HCT116 (cell line): ENCODE results near the gene TIMM29. TPM values are rescaled to one million over a fixed set of nuclear protein-coding genes. Genes with fewer than 3 reads are reported as not detected.

Experiments used
- ATAC-seq: fragments of 200-7000 bp; cut with Tn5 transposase; 2 replicates; pipeline ENCODE4 v1.9.1; 2020; ENCODE audit warnings: mild to moderate bottlenecking, moderate library complexity
- BruUV-seq: library from RNA; stranded (reverse); fragments of 400-500 nt; replicated peaks from 2 replicates; lab custom pipeline; 2021; lab: Mats Ljungman, UMichigan
- CTCF ChIA-PET: fragments of 300-600 bp; sonication (Branson Sonifier 250); formaldehyde crosslinking; loops from one replicate; lab custom pipeline; 2021; ENCODE audit warnings: antibody characterized with exemption; lab: Charles Lee
- POLR2A ChIA-PET: fragments of 300-600, 350-600 bp; sonication (Branson Sonifier 250); formaldehyde crosslinking; loops from one replicate; lab custom pipeline; 2021; ENCODE audit warnings: antibody characterized with exemption; lab: Charles Lee
- RAD21 ChIA-PET, 2 experiments: fragments of 300-600 bp; sonication (Branson Sonifier 250); formaldehyde crosslinking; loops; one replicate each; lab custom pipeline; 2023; ENCODE audit warnings: low total read pairs in 2 of 2; ENCODE audit not compliant: uncharacterized antibody in 2 of 2, unreplicated experiment in 2 of 2, low non-redundant PET in 1 of 2; lab: Charles Lee
- DNase-seq: peaks from one replicate; pipeline ENCODE4 v3.0.0-alpha.2; 2010; ENCODE audit warnings: low read depth, low spot score
- H2AFZ ChIP-seq: fragments of 200-600 bp; shearing (Covaris generic), sonication (generic); 2 replicates; pipeline ENCODE4 v1.6.1; 2017; ENCODE audit warnings: low read depth, mixed run types, mixed read lengths, antibody characterized with exemption, low read length; ENCODE audit not compliant: poor library complexity, severe bottlenecking
- H3K27ac ChIP-seq: 2 replicates; pipeline ENCODE4 v1.5.1; 2012; ENCODE audit warnings: low read depth, low read length
- H3K27me3 ChIP-seq: fragments of 200-600 bp; sonication (generic); 2 replicates; pipeline ENCODE4 v1.6.1; 2016; ENCODE audit warnings: mixed run types, low read length, mixed read lengths; ENCODE audit not compliant: insufficient read depth
- H3K36me3 ChIP-seq, 2 experiments: fragments of 200-500 bp in 1 of 2; fragments of 200-600 bp in 1 of 2; sonication (Bioruptor generic) in 1 of 2; sonication (generic) in 1 of 2; 2 replicates each; pipeline versions ENCODE4 v1.5.1 to v1.6.1; 2014 to 2016; ENCODE audit warnings: low read length in 2 of 2, inconsistent platforms in 1 of 2, mixed read lengths in 1 of 2, mixed run types in 1 of 2; ENCODE audit not compliant: insufficient read depth in 2 of 2, control insufficient read depth in 1 of 2
- H3K4me1 ChIP-seq, 2 experiments: fragments of 200-600 bp in 1 of 2; sonication (generic) in 1 of 2; 2 replicates each; pipeline versions ENCODE4 v1.5.1 to v1.6.1; 2012 to 2017; ENCODE audit warnings: low read length in 2 of 2, inconsistent platforms in 1 of 2, mild to moderate bottlenecking in 1 of 2, mixed read lengths in 1 of 2, mixed run types in 1 of 2, moderate library complexity in 1 of 2; ENCODE audit not compliant: insufficient read depth in 2 of 2, control insufficient read depth in 1 of 2
- H3K4me2 ChIP-seq: fragments of 200-600 bp; sonication (generic); 2 replicates; pipeline ENCODE4 v1.6.1; 2017; ENCODE audit warnings: mixed run types, low read length, mixed read lengths
- H3K4me3 ChIP-seq, 2 experiments: fragments of 200-600 bp in 1 of 2; sonication (generic) in 1 of 2; replicated peaks in 1 of 2; 2 replicates each; pipeline ENCODE4 v1.5.1; 2011 to 2016; ENCODE audit warnings: low read length in 2 of 2, control low read depth in 1 of 2, low read depth in 1 of 2, mild to moderate bottlenecking in 1 of 2, mixed read lengths in 1 of 2, mixed run types in 1 of 2
- H3K79me2 ChIP-seq: fragments of 200-600 bp; sonication (generic); 2 replicates; pipeline ENCODE4 v1.6.1; 2017; ENCODE audit warnings: mild to moderate bottlenecking, mixed run types, low read length, moderate library complexity, mixed read lengths; ENCODE audit not compliant: insufficient read depth
- H3K9ac ChIP-seq: fragments of 200-600 bp; sonication (generic); 2 replicates; pipeline ENCODE4 v1.6.1; 2016; ENCODE audit warnings: low read length, mixed read lengths
- H3K9me2 ChIP-seq: fragments of 200-600 bp; sonication (generic), shearing (Covaris generic); 2 replicates; pipeline ENCODE4 v1.6.1; 2017; ENCODE audit warnings: mixed run types, mild to moderate bottlenecking, moderate library complexity; ENCODE audit not compliant: insufficient read depth
- H3K9me3 ChIP-seq, 2 experiments: fragments of 200-500 bp in 1 of 2; fragments of 200-600 bp in 1 of 2; sonication (Bioruptor generic) in 1 of 2; sonication (generic) in 1 of 2; 2 replicates each; pipeline ENCODE4 v1.6.1; 2014 to 2017; ENCODE audit warnings: low read length in 2 of 2, mixed read lengths in 2 of 2, inconsistent platforms in 1 of 2, low read depth in 1 of 2, mild to moderate bottlenecking in 1 of 2, mixed run types in 1 of 2, moderate library complexity in 1 of 2; ENCODE audit not compliant: control insufficient read depth in 1 of 2, insufficient read depth in 1 of 2
- H4K20me1 ChIP-seq: fragments of 200-600 bp; sonication (generic), shearing (Covaris generic); 2 replicates; pipeline ENCODE4 v1.6.1; 2017; ENCODE audit warnings: mixed run types, mild to moderate bottlenecking, moderate library complexity; ENCODE audit not compliant: insufficient read depth
- ATF3 ChIP-seq: IDR thresholded peaks from 2 replicates; pipeline ENCODE4 v1.6.1; 2012
- CEBPB ChIP-seq: IDR thresholded peaks from 2 replicates; pipeline ENCODE4 v1.6.1; 2012; ENCODE audit warnings: low read depth
- CTCF ChIP-seq, 3 experiments: fragments of 200-600 bp in 1 of 3; sonication (generic) in 1 of 3; IDR thresholded peaks in 2 of 3; conservative IDR thresholded peaks in 1 of 3; 2 replicates each; pipeline ENCODE4 v1.5.1; 2012 to 2017; ENCODE audit warnings: low read depth in 2 of 3, low read length in 2 of 3, antibody characterized with exemption in 1 of 3, borderline replicate concordance in 1 of 3, control low read depth in 1 of 3, mild to moderate bottlenecking in 1 of 3, mixed read lengths in 1 of 3, mixed run types in 1 of 3, moderate library complexity in 1 of 3; ENCODE audit not compliant: insufficient read depth in 1 of 3
- EGR1 ChIP-seq: IDR thresholded peaks from 2 replicates; pipeline ENCODE4 v1.6.1; 2012; ENCODE audit warnings: low read depth
- ELF1 ChIP-seq: IDR thresholded peaks from 2 replicates; pipeline ENCODE4 v1.6.1; 2012; ENCODE audit warnings: low read depth, borderline replicate concordance
- EZH2 ChIP-seq: fragments of 200-600 bp; sonication (generic); IDR thresholded peaks from 2 replicates; pipeline ENCODE4 v1.6.1; 2017; ENCODE audit warnings: antibody characterized with exemption, mixed run types
- EZH2phosphoT487 ChIP-seq: fragments of 200-600 bp; IDR thresholded peaks from 2 replicates; pipeline ENCODE4 v1.6.1; 2018; ENCODE audit warnings: antibody characterized with exemption, borderline replicate concordance
- FOSL1 ChIP-seq: IDR thresholded peaks from 2 replicates; pipeline ENCODE4 v1.6.1; 2012; ENCODE audit warnings: low read depth
- JUND ChIP-seq: IDR thresholded peaks from 2 replicates; pipeline ENCODE4 v1.6.1; 2012
- MAX ChIP-seq: IDR thresholded peaks from 2 replicates; pipeline ENCODE4 v1.6.1; 2012
- POLR2AphosphoS5 ChIP-seq: IDR thresholded peaks from 2 replicates; pipeline ENCODE4 v1.6.1; 2011; ENCODE audit warnings: mild to moderate bottlenecking, low read depth, low read length, moderate library complexity
- SIN3A ChIP-seq: IDR thresholded peaks from 2 replicates; pipeline ENCODE4 v1.6.1; 2012; ENCODE audit warnings: low read depth
- SP1 ChIP-seq: IDR thresholded peaks from 2 replicates; pipeline ENCODE4 v1.6.1; 2012; ENCODE audit warnings: low read depth
- SRF ChIP-seq: IDR thresholded peaks from 2 replicates; pipeline ENCODE4 v1.6.1; 2012; ENCODE audit warnings: low read depth
- TCF7L2 ChIP-seq: IDR thresholded peaks from 2 replicates; pipeline ENCODE4 v1.7.0; 2011; ENCODE audit warnings: borderline replicate concordance, inconsistent platforms; ENCODE audit not compliant: insufficient read depth, insufficient read length; ENCODE audit errors: extremely low read depth
- ZFX ChIP-seq: fragments of 450-650 bp; IDR thresholded peaks from 2 replicates; pipeline ENCODE4 v1.6.1; 2017
- intact Hi-C: fragments of 100-400 bp; cut with micrococcal nuclease; formaldehyde crosslinking; loops from 2 replicates; pipeline ENCODE4 v1.10.0; 2022
- total RNA-seq: library from RNA; stranded (reverse); gene quantifications from one replicate; pipeline ENCODE4 v1.2.1, GENCODE V29; 2021; ENCODE audit not compliant: unreplicated experiment

The TIMM29 gene
- total RNA-seq, 1 experiment from 2014 or later = 20.3 TPM

- BruUV-seq = no TSS peak
- ATAC-seq = no peak
- intact Hi-C loops = no loop called here
Measured at GRCh38 chr19:10916602-10917001, 12.0 kb upstream of the TIMM29 start.

GRCh38 chr19:10918359-10918758, 10.3 kb upstream of the TIMM29 start:
- H2AFZ ChIP-seq = no peak overlapping the region
- no peak for DNase-seq
- H3K27me3 ChIP-seq = no peaks in the 10 kb centered on the region
- H4K20me1 ChIP-seq = no peaks in the 10 kb centered on the region
- ChIA-PET RAD21 (no interaction called here), CTCF (no interaction called here), POLR2A (no interaction called here)
- no peak overlapping the region for H3K9ac ChIP-seq
- H3K4me1 ChIP-seq = peaks cover 0 to 14% of the 10 kb centered on the region in 2 experiments; a peak in 2 of 4 replicates
- H3K79me2 ChIP-seq = no peaks in the 10 kb centered on the region
- no peak overlapping the region for H3K27ac ChIP-seq
- no peaks in the 10 kb centered on the region for H3K9me3 ChIP-seq
- ATAC-seq = no peak
- no peaks in the 10 kb centered on the region for H3K9me2 ChIP-seq
- no TSS peak for BruUV-seq
- H3K4me2 ChIP-seq = no peak overlapping the region
- H3K36me3 ChIP-seq = peaks cover 18 to 21% of the 10 kb centered on the region in 2 experiments
- H3K4me3 ChIP-seq = no peak overlapping the region
- intact Hi-C loops = no loop called here
- no peak for TF ChIP-seq MAX
- no peak for TF ChIP-seq SRF
- no peak for TF ChIP-seq SIN3A
- TF ChIP-seq ELF1 = no peak
- TF ChIP-seq EGR1 = no peak
- no peak for TF ChIP-seq JUND
- TF ChIP-seq SP1 = no peak
- no peak for TF ChIP-seq CTCF (IDR thresholded peaks at IDR 0.05 in 2 of 3, conservative IDR thresholded peaks at IDR 0.05 in 1 of 3; ENCODE audit: borderline replicate concordance in 1 of 3, insufficient read depth in 1 of 3, low read depth in 2 of 3, low read length in 2 of 3)
- TF ChIP-seq CEBPB = no peak
- TF ChIP-seq ZFX = no peak
- no peak for TF ChIP-seq EZH2
- TF ChIP-seq EZH2phosphoT487 = no peak
- no peak for TF ChIP-seq FOSL1

More at GRCh38 chr19:10916602-10917001, 12.0 kb upstream of the TIMM29 start:
- H3K4me1 ChIP-seq = peaks cover 0 to 14% of the 10 kb centered on the region in 2 experiments; a peak in 2 of 4 replicates
- RAD21 ChIA-PET = no interaction called here
- H3K4me3 ChIP-seq = no peak overlapping the region
- H3K27me3 ChIP-seq = no peaks in the 10 kb centered on the region
- DNase-seq = no peak
- H3K9me3 ChIP-seq = no peaks in the 10 kb centered on the region
- H3K4me2 ChIP-seq = no peak overlapping the region
- TF ChIP-seq ATF3 (no peak), SRF (no peak), POLR2AphosphoS5 (no peak), FOSL1 (no peak), ELF1 (no peak), TCF7L2 (no peak), EZH2phosphoT487 (no peak), ZFX (no peak)
- POLR2A ChIA-PET = no interaction called here
- H3K36me3 ChIP-seq = peaks cover 17 to 28% of the 10 kb centered on the region in 2 experiments
- no peaks in the 10 kb centered on the region for H3K79me2 ChIP-seq
- no peaks in the 10 kb centered on the region for H4K20me1 ChIP-seq
- CTCF ChIA-PET = no interaction called here
- H3K9ac ChIP-seq = no peak overlapping the region
- no peak overlapping the region for H2AFZ ChIP-seq
- no peaks in the 10 kb centered on the region for H3K9me2 ChIP-seq
- no peak overlapping the region for H3K27ac ChIP-seq
